ENCODE data around the gene XYLT2.
"Not testable (repeated sequence)": the region's sequence is repeated elsewhere in the genome, so short reads cannot be mapped to it uniquely, and the experiment has no call there.

XYLT2 gene

DNA sequence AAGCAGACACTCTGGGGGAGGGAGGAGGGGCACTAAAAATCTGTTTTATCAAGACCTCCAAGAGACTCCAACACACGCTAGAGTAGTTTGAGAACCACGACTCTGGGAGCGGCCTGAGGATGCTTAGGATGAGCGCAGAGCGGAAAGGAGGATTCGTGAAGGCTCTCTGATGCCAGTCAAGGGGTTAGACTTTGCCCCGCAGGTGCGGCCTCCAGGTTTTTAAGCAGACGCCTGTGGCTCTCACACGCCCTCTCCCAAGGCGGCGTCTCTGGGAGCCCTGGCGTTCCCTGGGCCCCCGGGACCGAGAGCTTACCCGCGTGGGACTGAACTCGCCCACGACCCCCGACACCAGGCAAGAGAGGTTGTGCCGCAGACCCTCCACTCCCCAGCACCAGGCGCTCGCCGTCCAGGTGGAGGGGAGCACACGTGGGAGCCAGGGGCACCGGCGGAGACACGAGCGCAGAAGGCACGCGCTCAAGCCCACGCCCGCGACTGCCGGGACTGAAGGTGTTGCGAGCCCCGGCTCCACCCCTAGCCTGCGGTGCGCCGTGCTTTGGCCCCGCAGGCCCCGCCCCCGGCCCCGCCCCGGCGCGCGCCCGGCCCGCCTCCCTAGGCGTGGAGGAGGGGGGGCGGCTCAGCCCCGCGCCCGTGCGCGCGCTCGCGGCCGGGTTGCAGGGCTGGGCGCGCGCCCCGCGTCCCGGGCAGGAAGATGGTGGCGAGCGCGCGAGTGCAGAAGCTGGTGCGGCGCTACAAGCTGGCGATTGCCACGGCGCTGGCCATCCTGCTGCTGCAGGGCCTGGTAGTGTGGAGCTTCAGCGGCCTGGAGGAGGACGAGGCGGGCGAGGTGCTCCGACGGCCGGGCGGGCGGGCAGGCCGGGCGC, at the start of gene XYLT2:
TSS of gene XYLT2 (plus strand) at position 695 of the 881 bp plus-strand sequence. CDS start at position 710, 15 bp downstream.
- no peak for FAIRE-seq

DNA sequence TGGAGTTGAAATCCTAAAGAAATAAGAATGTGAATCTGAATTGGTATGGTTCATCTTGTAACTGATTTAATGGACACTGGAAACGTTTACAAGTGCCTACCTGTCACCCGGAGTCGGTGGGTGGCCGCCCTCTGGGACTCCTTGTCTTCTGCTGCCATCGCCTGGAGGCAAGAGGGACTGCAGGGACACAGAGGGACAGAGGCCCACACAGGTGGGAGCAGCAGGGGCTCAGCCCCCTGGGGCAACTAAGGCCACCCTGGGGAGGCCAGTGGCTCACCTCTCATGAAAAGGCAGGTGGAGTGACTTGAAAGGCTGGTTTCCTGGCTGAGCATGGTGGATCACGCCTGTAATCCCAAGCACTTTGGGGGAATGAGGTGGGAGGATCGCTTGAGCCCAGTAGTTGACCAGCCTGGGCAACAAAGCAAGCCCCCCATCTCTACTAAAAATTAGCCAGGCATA, 48.5 kb upstream of the XYLT2 start:
- no peak for FAIRE-seq

DNA sequence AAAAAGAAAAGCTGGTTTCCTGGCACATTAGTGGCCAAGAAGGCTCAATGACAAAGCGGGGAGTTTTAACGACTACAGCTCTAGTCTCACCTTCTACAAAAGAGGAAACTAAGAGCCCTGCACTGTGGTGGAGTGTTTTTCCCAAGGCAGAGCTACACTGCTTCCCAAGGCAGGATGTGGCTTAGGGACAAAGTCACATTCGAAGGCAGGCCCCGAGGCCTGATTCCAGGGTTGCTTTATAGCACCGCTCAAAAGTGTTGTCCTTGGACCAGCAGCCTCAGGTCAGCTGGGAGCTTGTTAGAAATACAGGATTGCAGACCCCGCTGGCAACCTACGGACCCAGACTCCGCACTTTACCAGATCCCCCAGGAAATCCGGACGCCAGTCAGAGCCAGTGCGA, 47.9 kb upstream of the XYLT2 start:
- no peak for FAIRE-seq

DNA sequence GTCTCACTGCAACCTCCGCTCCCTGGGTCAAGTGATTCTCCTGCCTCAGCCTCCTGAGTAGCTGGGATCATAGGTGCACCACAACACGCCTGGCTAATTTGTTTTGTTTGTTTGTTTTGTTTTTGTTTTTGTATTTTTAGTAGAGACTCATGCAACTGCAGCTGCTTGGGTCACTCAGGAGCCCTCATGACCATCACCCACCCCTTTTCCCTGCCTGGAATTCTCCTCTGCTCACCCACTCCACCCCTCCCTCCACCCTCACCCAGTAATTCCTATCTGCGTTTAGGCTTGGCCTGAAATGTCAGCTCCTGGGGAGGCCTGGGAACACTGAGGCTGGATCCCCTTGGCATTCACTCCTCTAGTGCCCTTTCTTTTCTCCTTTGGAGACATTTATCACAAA, 46.1 kb upstream of the XYLT2 start:
- FAIRE-seq, result no peak

DNA sequence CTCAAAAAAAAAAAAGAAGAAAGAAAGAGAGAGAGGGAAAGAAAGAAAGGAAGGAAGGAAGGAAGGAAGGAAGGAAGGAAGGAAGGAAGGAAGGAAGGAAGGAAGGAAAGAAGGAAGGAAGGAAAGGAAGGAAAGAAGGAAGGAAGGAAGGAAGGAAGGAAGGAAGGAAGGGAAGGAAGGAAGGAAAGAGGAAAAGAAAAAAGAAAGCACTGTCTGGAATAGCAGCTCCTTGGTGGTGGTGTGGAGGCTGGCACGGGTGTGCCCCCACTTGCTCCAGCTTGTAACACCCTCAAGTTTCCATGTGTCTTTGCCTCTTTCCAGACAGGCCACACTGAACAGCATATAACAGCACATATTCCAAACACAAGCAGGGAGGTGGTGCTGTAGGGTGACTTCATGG, 45.1 kb upstream of the XYLT2 start:
- not testable (repeated sequence) for FAIRE-seq

DNA sequence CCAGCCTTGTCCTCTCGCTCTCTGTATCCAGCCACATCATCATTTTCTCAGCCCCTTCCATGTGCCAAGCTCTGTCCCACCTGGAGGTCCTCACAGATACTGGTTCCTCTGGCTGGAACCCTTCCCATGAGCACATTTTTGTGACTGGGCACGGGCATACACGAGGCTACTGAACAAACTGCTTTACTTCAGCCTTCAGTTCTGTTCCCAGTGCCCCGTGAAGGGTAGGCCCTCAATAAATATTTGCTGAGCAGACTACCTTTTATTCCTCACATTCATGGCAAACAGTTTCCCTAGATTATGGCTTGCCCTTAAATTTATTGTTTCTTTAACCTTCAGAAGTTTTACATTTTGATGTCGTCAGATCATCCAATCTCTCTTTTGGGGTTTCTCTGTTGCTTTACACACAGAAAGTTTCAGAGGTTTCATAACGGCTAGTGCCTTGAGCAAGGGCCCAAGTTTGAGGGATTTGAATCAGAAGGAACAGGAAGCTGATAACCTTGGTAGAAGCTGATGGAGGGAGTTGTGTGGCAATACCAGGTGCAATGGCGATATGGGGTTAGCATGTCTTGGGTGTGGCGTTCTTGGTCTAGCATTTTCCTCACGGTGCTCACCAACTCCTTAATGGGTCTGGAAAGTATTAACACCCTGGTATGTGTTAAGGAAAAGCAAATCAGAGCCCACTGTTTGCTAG, 43.9 kb upstream of the XYLT2 start:
- no peak for FAIRE-seq

DNA sequence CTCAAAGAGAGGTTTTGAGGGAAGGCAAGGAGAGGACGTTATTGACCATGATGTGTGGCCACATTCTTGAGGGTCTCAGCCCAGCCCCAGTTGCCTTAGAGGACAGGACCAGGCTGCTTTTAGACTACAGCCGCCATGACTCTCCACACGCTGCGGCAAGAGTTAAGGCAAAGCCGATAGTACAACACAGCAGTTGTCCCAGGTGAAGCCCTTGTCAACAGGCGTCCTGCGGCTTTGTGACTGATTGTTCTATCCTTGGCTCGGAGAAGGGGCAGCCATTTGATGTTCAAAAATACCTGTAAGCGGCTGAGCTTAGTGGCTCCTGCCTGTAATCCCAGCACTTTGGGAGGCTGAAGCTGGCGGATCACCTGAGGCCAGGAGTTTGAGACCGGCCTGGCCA, 42.9 kb upstream of the XYLT2 start:
- no peak for FAIRE-seq

DNA sequence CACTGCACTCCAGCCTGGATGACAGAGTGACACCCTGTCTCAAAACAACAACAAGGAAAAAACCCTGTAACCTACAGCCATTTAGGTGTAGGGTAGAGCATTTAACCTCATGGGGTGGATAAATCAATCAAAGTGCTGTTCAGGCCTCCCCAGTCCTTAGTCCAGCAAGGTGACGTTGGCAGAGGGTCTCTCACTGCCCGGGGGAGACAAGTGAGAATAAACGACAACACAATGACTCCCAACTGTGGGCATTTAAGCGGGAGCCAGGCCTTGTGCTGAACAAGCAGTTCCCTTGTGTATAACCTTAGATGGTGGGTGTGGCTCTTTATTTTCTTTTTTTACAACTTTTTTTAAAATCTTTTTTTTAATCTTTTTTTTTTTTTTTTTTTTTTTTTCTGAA, 42.3 kb upstream of the XYLT2 start:
- no peak for FAIRE-seq

DNA sequence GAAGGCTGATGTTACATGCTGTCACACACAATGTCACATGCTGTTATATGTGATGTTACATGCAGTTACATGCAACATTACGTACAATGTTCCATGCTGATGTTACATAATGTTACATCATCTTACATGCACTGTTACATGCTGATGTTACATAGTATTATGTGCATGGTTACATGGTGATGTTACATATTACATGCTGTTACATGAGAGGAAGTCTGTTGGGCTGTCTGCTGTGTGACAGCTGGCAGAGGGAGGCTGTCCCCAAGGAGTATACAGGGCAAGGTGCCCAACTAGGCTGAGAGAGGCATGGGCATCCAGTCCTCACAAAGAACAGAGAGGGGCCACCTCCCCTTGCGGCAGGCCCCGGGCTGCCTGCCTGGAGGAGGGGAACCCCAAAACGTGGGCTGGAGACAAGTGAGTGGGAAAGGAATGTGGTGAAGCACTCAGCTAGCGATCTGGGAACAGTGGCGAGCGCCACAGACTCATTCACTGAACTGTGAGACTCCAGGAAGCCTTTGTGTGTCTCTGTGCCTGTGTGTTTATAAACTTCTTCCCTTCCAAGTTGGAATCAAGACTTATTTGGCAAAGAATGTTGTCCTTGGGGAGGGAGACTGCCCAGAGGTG, 41.0 kb upstream of the XYLT2 start:
- no peak for FAIRE-seq

DNA sequence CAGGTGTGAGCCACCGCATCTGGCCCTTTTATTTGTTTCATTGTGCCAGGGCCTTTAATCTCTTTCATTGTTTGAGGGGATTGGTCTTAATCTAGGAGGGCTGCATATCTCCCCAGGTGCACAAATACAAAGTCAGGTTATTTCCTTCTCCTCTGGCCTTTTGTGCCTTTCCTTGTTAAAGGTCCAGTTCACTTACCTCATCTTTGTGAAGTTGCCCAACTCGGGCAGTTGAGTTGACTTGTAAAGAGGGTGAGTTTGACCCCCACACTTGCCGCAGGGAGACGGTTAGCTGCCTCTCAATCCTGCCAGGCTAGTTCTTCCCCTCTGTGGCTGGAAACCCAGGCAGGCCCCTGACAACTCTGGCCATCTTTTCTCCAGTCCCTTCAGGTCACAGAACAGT, 38.3 kb upstream of the XYLT2 start:
- FAIRE-seq, result no peak

DNA sequence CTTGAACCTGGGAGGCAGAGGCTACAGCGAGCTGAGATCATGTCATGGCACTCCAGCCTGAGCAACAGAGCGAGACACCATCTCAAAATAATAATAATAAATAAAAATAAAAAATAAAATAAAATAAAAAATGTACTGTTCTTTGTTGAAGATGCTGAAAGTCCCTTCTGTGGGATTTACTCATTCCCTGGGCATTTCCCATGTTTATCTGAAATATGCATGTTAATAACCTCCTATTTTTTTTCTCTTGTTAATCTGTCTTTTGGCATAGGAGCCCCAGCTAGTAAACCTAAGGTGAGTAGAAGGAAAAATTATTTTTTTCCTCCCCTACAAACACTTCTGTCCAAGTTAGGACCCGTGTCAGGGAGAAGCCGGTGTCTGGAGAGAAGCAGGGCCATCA, 37.3 kb upstream of the XYLT2 start:
- no peak for FAIRE-seq

DNA sequence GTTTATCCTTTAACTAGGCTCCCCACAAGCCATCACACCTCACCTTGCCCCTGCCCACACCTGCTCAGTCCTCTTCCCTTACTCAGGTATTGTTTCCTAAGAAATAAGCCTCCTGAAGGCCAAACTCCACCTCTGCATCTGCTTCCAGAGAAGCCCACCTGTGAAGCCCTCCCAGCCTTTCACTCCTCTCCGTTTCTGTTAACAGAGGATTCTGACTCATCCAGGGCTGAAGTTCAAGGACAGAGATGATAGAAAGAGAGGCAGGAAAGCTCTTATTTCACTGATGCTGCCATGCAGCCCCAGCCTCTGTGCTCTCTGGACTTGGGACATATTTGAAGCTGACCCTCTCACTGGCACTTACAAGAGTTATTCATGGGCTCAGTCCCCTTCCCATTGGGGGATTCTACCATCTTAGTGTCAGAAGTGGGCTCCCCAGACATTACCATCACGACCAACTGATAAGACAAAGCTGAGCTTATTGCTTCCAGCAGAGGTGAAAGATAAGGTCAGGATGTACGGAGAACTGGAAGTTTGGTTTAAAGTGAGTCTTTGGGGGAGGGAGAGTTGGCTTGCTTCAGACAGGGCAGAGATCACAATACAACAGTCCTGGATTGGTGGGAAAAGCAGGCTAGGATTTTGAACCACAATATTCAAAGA, 35.3 kb upstream of the XYLT2 start:
- FAIRE-seq, result no peak

DNA sequence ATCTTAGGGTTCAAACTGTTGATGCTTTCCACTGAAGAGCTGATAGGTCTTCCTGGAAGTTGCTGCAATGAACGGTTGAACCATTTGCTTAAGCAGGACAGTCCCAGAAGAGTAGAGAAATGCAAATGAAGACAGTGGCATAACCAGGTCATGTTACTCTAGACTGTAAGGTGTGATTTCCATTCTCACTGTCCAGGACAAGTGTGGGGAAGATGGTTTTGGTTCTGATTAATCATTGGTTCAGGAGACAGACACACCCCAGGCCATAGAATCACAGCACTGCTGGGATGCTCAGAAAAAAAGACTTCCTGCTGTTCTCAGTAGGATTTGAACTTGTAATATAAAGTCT, 34.8 kb upstream of the XYLT2 start:
- no peak for FAIRE-seq

DNA sequence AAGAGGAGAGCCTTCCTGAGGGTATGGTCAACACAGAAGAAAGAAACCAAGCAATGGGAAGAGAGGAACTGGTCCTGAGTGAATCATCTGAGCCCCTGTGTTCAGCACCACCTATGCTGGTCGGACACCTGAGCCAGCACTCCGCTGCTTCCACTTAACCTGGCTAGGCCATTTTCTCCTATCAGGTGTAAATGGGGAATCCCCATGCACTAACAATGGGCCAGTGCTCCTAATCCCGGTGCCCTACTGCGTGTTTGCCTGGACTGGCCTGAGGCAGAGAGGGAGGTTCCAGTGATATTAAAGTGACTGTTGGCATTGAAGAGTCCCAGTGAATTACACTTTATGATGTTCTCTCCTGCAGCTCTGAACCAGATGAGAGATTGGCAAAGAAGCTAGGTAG, 34.4 kb upstream of the XYLT2 start:
- no peak for FAIRE-seq

DNA sequence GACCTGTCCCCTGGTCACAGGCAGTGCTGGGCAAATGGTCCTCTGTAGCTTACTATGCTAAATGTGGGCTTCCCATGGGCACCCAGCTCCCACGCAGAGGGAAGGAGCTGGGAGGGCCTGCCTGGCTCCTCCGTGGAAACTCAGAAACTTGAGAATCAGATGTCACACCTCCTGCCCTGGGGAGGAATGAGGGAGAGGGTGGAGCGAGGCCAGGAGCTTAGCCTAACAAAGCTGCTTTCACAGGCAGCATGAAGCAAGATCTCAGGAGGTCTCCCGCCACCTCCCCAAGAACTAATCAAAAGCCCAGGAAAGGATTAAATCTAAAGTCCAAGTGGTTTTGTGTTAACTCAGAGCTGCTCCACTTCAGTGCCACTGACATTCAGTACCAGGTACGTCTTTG, 33.6 kb upstream of the XYLT2 start:
- FAIRE-seq, result no peak

DNA sequence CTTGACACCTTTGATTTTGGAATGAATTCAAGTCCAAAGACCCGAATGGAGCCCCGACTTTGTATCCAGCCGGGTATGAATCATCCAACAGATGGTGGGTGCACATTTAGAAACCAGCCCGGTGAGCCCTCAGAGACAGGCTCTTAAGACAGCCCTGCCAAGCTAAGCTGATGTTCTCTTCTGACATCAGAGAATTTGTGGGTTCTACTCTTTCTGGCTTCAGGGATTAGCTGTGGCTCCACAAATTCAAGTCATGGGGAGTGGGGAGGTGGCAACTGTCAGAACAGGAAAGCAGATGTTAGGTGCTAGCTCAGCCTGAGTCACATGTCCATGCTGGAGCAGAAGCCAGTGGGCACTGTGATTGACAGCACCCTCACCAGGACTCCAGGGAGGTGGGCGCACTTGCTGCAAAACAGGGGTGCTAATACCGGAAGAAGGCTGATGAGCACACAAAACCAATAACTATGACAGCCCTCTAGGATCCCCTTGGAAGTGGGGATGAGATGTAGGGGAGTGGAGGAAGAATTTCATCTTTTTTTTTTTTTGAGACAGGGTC, 31.4 kb upstream of the XYLT2 start:
- no peak for FAIRE-seq

DNA sequence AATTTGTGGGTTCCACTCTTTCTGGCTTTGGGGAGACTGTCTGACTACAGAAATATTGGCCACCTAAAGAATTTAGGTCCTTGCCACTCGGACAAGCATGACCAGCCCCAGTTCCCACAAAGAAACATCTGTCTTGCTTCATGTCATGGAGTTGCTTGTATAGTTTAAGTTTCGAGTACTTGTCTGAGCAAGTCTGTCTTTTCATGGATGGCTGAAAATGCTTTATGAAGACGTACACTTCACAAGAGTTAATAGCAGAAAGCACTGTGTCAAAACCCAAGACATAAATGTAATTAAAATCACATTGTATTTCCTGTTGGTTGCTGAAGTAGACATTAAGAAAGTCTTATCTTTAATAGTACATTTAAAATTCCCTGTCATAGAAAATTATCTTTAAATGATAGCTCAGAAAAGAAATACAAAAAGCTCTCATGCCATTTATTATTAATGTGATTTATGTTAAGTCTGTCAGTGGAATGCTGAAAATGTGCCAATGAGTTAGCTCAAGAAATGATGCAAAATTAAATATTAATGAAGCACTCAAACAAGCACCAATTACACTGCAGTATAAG, 29.8 kb upstream of the XYLT2 start:
- no peak for FAIRE-seq

DNA sequence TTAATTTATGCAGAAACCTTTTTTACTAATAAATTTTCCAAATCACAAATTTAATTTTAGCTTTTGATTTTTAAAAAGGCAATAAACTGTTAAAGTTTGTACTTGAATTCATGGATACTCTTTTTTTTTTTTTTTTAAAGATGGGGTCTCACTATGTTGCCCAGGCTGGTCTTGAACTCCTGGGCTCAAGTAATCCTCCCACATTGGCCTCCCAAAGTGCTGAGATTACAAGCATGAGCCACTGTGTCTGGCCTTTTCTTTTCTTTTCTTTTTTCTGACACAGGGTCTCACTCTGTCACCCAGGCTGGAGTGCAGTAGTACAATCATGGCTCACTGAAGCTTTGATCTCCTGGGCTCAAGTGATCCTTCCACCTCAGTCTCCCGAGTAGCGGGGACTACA, 29.3 kb upstream of the XYLT2 start:
- FAIRE-seq, result not testable (repeated sequence)

DNA sequence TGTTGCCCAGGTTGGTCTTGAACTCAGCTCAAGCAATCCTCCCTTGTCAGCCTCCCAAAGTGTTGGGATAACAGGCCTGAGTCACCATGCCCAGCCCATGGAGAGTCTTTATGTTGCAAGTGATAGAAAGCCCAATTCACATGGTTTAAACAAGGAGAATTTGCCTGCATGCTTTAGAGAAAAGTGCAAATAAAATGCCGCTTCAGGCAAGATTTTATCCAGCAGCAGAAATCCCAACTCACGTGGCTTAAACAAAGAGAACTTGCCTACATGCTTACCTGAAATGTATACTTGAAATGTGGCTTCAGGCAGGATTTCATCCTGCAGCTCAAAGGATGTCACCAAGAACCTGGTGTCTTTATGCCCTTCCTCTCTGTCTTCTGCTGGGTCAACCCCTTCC, 28.8 kb upstream of the XYLT2 start:
- no peak for FAIRE-seq

DNA sequence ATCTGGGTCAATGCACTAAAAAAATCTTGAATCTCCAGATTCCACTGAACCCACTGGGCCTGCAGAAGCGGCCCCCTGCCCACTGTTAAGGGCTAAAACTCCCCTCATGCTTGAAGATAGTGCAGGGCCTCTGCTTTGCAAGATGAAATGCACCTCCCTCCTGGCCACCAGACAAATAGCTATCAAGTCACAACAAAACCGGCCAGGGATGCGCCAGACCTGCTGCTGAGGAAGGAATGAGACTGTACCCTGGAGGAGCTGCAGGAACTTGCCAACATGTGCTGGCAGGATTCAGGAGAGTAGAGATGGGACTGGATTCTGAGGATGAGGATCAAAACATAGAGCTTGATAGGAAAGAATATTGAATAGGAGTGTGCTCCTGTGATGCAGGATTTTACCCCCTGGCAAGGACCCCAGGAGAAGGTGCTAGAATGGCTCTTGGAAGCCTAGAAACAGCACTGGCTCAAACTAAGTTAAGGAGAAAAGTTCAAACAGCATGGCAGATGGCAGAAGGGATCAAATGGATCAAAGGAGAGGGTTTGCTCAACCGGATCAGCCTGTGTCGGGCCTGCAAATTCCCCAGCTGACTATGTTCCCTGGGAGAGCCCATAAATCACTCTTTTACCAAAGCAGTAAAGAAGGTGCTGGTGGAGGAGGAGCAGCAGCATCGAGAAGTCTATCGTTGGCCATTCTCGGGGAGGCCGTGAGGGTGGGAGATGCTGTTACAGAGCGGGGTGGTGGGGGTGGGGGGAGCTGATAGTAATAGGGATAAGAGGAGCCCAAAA, 27.2 kb upstream of the XYLT2 start:
- no peak for FAIRE-seq

DNA sequence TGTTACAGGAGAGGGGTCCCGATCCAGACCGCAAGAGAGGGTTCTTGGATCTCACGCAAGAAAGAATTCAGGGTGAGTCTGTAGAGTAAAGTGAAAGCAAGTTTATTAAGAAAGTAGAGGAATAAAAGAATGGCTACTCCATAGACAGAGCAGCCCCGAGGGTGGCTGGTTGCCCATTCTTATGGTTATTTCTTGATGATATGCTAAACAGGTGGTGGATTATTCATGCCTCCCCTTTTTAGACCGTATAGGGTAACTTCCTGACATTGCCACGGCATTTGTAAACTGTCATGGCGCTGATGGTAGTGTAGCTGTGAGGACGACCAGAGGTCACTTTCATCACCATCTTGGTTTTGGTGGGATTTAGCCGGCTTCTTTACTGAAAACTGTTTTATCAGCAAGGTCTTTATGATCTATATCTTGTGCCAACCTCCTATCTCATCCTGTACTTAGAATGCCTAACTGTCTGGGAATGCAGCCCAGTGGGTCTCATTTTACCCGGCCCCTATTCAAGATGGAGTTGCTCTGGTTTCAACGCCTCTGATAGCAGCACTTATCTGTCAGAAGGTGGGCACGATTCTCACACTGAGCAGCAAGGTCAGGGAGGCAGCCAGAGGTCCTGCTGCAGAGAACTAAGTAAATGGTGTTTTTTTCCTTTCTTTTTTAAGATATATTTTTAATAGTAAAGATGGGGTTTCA, 26.5 kb upstream of the XYLT2 start:
- FAIRE-seq, result no peak

Data from G401.6 (cell line).